KBM-7 (cell line): ENCODE results near the gene CSTF3.

ENCODE experiments used
- DNase-seq: peaks from one replicate; pipeline ENCODE4 v3.0.0-alpha.2; 2015
- in situ Hi-C: fragments of 300-500 bp; cut with MboI; formaldehyde crosslinking; loops from 2 replicates; pipeline ENCODE4 v1.14.3; 2020; ENCODE audit warnings: low sequenced_read_pairs, low pct_unique_long_range_greater_than_20kb, mixed read lengths

Gene CSTF3

DNA sequence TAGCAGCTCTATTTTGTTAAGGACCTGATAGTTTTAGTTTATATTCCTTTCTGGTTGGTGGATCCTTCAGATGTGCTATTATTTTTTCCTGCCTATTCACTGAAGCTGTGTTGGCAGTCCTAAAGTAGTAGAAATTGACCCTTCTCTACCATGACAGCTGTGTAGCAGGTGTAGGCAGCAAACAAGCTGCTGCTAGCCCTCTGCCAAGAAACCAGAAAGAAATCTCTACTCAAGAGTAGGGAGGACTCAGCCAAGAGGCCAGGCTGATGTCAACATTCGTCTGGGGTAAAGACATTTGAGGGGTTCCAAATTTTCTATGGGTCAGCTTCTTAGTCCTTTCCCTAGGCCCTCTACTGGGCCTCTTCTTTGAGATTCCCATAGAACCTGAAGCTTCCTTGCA, 51.2 kb downstream of the CSTF3 start:
- in situ Hi-C loops: no loop called here
- no peak for DNase-seq

DNA sequence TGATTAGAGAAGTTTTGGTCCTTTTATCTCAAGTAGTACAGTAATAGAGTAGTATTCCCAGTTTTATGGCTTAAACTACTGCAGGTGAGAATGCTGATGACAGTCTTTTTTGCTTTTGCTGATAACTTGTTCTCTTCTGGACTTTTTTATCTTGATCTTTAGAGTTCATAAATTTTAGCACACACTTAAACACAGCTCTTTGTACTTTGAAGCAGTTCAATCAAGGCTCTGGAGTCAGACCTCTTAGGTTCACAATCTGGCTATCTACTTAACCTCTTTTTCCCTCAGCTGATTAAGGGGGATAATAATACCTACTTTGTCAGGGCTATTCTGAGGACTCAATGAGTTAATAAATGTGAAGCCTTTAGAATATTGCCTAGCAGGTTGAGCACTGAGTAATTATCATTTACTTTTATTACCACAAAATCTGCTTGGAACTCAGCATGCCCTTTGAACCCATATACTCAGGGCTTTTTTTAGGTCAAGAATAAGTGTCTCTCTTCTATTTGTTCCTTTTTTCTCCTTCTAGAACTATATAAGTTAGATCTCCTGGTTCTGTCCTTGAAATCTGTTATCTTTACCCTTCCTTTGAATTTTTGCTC, 51.9 kb downstream of the CSTF3 start:
- in situ Hi-C loops: no loop called here
- no peak for DNase-seq

DNA sequence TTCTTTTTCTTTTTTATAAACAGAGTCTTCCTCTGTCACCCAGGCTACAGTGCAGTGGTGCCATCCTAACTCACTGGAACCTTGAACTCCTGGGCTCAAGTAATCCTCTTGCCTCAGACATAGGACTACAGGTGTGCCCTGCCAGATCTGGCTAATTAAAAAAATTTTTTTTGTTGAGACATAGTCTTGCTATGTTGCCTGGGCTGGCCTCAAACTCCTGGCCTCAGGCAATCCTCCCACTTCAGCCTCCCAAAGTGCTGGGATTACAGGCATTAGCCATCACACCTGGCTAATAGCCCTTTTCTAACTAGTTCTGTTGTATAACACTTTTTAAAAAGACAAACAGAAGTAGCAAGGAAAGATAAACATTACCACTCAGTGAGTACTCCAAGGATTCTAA, 57.4 kb downstream of the CSTF3 start:
- DNase-seq: no peak
- in situ Hi-C loops: no loop called here

DNA sequence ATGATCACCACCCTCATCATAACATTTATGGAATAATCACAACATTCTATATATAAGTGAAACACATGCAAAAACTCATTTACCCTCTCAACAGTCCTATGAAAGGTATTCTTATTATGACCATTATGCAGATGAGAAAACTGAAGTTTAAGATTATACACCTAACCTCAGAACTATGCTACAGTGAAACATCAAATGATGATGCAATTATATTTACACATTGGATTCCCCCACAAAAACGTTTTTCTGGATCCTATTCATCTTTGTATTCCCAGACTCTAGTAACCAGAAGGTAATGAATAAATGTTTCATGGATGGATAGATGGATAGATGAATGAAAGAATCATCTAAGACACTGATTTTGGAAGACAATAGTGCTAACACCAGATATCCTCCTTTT, 67.1 kb downstream of the CSTF3 start:
- DNase-seq: no peak
- in situ Hi-C loops: no loop called here

DNA sequence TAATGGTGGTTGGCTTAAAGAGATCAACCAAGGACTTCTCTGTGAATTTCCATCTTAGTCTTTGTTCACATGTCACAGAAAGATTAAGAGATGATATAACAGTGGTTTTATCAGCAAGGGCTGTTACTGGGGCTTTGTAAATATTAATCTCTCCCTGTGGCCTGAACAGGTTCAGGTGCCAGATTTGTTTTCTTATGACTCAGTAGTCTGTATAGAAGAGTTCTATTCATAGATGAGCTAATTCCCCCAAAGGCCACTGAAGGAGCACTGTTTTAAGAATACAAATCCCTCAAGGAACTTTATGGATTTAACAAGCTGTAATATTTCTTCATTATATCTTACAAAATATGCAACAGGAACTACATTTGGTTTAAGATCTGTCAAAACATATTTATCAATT, 71.5 kb downstream of the CSTF3 start:
- DNase-seq: no peak
- in situ Hi-C loops: no loop called here

DNA sequence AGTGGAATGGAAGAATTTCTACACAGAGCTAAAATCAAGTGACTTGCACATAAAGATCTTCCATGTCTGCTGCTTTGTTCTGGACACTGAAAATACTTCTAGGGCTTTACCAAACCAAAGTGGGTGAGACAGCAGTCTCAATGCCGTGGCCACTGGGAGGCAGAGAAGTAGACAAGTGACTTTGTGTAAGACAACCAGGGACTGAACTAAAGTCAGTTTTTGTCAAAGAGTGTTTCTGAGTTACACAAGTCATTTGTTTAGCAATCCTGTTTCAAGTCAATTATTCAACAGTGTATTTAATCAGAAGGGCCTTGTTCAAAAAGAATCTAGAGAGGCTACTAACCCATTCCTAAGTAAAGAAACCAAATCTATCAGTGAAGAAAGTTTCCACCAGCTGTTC, 75.3 kb downstream of the CSTF3 start:
- no peak for DNase-seq
- in situ Hi-C loops: no loop called here

DNA sequence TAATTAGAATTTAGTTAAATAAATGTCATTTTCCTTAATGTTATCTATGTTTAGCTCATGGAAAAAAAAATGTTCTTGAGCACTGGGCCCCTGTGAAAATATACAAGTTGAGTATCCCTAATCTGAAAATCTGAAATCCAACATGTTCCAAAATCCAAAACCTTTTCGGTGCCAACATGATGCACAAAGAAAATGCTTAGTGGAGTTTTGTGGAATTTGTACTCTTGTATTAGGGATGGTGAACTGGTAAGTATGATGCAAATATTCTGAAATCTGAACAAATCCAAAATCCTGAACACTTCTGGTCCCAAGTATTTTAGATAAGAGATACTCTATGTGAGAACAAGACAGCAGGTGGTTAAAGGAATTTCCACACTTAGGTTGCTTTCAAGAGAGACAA, 77.4 kb downstream of the CSTF3 start:
- no peak for DNase-seq
- in situ Hi-C loops: no loop called here

DNA sequence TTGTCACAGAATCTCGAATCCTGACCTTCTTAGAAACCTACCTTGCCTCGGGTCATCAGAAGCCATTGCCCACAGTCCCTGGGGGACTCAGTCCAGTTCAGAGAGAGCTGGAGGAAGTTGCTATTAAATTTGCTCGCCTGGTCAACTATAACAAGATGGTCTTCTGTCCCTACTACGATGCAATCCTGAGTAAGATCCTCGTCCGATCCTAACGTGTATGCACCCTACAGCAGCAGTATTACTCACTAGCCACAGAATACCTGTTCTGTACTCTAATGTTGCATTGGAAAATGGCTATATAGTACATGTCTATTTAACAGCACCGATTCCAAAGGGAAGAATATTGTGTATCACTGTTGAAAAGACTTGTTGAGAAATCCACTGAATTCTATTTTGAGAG, 88.8 kb downstream of the CSTF3 start:
- in situ Hi-C loops: no loop called here

DNA sequence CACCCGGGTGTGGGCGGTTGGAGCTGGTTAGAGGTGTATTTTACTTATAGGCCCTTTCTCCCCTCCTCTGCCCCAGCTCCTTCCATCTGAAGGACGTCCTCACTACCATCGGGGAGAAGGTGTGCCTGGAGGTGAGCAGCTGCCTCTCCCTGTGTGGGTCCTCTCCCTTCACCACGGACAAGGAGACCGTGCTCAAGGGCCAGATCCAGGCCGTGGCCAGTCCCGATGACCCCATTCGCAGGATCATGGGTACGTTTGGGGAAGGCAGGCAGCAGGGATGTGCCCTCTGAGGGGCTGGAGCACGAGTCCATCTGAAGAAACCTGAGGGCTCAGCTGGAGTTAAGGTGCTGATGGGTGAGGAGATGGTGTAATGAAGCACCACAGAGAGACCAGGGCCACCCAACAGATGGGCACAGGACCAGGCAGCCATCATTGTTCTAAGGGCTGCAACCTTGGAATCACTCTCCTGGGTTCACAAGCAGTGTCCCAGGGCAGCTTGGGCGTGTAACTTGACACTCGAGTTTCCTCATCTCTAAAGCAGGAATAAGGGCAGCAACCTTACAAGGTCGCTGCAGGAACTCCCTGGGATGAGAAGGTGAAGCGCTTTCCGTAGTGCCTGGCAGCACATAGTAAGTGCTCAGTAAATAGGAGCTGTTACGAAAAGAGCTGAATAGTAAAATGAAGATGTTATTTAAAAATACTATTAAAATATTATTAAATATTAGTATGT, 92.5 kb downstream of the CSTF3 start:
- no peak for DNase-seq
- in situ Hi-C loops: no loop called here

More for the DNA sequence above, 88.8 kb downstream of the CSTF3 start:
- DNase-seq: no peak

DNA sequence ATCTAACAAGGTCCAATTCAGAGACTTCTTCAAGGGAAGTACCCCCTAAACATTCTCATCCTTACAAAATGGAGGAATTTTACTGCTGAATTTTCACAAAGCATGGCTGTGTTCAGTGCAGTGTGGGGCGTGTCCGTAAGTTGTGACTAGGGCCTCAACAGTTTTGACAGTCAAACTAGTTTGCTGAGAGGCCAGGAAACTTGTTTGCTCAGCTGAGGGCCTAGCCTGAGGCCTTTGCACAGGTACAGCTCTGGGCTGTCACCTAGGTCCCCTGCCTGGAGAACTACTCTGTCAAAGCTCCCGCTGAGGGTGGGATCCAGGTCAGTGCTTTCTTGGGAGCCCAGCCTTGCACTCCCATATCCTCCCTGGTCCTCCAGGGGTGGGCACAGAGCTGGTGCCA, 94.0 kb downstream of the CSTF3 start:
- in situ Hi-C loops: no loop called here
- DNase-seq: no peak

DNA sequence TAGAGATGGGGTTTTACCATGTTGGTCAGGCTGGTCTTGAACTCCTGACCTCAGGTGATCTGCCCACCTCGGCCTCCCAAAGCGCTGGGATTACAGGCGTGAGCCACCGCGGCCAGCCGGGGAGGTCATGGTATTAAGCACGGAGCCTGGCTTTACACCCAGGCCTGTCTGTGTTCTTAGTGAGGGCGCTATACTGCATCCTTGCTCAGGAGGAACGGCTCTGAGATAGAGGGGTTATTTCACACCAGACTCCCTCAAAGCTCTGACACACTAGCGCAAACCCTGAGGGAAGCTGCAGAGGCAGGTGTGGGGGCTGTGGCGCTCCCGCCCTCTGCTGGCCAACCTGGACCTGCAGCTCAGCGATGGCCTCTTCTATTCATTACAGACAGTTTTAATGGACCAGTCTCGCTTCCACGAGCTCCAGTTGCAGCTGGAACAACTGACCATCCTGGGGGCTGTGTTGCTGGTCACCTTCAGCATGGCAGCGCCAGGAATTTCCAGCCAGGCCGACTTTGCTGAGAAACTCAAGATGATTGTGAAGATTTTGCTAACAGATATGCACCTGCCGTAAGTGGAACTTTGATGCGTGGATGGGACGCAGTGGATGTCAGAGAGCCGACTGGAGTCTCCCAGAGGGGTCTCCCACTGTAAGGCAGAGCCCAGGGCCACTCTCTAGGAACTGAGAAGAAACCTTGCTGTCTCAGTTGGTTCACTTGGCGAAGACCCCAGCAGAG, 95.7 kb downstream of the CSTF3 start:
- in situ Hi-C loops: no loop called here
- DNase-seq: peak; percentile 86

DNA sequence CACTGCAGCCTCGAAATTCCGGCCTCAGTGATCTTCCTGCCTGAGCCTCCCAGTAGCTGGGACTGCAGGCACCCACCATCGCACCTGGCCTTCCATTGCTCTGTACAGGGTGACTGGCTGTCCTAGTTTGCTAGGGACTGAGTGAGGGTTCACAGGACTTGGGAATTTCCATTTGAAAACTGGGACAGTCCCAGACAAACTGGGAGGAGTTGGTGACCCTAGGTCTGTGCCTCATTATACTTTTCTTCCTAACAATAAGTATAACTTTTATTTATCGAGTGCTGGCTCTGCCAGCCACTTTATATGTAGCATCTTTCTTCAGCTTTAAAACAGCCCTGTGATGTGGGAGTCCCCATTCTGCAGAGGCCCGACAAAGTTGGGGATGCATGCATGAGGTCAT, 96.4 kb downstream of the CSTF3 start:
- DNase-seq: no peak
- in situ Hi-C loops: no loop called here

DNA sequence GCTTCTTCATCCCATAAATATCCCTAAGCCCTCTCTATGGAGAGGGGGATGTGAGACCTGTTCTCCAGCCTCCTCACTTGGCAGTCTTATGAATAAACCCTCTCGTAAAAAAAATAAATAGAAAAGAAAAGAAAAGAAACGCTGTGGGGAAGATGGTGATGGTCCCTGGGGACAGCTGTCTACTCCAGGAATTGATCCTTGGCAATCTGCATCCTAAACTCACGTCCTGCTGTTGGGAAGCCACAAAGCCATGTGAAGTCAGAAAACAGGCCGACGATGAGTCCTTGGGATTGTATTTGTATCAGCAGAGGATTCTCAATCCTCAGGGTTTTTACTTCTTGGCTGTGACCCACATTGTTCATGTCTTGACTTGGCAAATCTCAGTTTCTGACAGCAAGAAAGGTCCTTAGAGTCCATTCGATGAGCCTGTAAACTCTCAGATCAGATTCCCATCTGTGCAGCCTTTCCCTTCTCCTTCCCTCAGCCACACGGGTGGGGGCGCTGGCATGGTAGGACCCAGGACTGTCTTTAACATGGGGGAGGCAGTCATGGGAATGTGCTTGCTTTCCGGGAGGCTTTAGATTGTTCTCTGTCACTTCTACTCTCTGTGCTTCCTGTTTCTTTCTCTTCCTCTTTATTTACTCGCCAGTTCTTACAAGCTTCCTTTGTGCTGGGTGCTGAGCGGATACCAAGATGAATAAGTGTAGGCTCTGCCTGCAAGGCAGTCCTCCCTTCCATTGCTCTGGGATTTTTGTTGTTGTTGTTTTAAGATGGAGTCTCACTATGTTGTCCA, 97.1 kb downstream of the CSTF3 start:
- DNase-seq: peak; percentile 79

DNA sequence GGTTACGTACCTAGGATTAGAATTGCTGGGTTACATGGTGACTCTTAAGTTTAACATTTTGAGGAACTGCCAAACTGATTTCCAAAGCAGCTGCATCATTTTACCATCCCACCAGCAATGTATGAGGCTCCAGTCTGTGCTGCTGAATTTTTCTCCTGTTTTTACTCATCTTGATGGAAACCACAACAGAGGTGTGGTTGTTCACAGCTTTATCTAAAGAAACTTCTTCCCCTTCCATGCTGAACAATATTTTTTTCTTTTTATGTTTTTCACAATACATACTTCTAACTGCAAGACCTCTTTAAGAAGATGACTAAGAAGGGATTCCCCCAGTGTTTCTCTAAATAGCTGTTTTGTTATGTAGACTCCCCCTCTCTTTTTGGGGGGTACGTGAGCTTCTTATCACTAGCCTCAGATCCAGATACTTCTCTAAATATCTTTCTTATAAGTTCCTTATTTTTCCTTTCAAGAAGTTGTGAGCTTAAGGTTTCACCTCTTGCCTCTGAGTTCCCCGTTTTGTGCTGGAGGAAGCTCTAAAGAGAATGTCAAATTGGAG, 97.9 kb downstream of the CSTF3 start:
- DNase-seq: peak; percentile 79
- in situ Hi-C loops: no loop called here

More for the DNA sequence above, 97.1 kb downstream of the CSTF3 start:
- in situ Hi-C loops: no loop called here

DNA sequence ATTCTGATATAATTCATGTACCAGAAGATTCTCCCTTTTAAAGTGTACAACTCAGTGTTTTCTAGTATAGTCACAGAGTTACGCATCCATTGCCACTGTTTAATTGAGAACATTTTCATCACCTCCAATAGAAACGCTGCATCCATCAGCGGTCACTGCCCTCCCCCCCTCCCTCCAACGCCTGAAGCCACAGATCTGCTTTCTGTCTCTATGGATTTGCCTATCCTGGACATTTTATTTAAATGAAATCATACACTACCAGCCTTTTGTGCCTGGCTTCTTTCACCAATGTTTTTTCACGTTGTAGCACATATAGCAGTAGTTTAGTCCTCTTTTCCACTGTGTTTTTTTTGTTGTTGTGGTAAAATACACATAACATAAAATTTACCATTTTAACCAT, 99.1 kb downstream of the CSTF3 start:
- DNase-seq: no peak
- in situ Hi-C loops: no loop called here

DNA sequence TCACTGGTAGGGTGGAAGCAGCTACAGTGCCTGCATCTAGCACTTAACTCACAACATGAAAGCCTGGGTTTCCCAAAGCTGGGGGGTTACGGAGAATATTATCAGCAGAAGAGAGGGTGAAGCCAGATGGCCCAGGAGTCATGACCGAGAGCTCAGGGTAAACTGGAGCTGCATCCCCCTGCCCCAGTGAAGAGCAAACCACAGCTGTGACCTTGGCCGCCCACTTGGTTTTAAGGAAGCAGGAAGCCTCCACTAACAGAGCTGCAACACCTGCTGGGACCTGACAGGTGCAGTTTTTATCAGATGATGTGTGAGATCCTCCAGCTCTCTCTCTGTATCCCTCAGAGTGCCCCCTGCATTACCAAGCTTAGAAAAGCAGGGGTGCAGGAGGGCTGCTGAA, 101.0 kb downstream of the CSTF3 start:
- no peak for DNase-seq
- in situ Hi-C loops: no loop called here

DNA sequence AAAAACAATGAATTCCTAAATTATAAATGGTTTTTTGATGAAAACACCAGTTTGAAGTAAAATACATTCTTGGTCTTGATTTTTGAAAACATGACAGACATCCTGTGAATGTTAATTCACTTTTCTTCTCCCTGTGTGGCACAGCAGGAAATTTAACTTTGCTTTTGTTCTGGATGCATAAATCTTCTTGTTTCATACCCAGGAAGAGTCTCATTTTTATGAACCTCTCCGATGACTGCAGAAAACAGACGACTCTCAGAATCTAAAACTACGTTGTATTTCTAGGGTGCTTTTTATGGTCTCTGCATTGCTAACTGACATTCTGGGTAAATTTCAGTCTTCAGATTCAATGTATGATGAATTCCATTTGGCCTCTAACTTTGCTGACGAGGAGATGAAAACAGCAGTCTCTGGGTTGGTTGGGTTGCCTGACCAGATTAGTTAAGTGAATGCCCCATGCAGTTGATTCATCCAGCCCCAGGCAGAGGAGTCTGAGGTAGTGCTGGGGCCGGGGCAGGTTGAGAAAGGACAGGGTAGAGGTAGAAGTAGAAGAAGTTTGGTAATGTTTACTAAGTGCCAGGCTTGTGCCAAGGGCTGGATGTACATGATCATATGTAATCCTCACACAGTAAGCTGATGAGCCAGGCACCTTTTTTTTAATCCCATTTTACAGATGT, 101.8 kb downstream of the CSTF3 start:
- in situ Hi-C loops: no loop called here
- no peak for DNase-seq

DNA sequence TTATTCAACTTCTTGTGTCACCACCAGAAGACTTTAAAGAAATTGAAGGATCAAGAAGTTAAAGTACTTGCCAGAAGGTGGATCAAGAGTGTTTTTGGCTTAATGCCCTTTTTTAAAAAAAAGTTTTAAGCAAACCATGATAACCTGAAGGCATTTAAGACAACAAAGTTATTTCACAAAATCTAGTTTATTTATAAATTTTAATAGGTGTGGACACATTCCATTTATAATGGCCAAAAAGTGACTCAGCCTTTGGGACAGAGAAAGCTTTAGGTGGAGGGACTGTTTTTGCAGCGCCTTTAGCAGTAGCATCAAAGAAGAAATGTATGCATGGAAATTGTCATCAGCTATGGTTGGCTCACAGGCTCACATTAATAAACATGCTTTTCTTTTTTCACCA, 104.0 kb downstream of the CSTF3 start:
- in situ Hi-C loops: no loop called here
- no peak for DNase-seq

DNA sequence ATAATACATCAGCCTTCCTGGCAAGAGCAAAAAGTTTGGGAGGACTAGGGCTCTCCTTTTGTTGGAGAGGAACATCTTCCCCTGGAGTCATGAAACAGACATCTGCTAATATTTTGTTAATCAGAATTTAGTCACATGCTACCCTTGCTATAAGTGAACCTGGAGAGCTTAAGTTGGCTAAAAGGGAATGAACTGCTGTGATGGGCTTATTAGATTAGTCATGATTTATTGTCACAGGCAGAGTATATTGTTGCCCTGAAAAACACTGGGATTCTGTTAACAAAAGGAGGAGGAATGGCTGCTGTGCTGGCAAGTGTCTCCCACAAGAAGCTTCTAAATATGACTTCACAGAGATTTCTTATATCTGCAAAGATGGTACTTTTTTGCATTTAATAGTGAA, 105.9 kb downstream of the CSTF3 start:
- no peak for DNase-seq
- in situ Hi-C loops: no loop called here
